K562 (cell line): ENCODE results near the gene GRP. TPM values are rescaled to one million over a fixed set of nuclear protein-coding genes. Genes with fewer than 3 reads are reported as not detected.

ENCODE experiments used
- ATAC-seq: fragments of 200-7000 bp; cut with Tn5 transposase; 3 replicates; pipeline ENCODE4 v1.9.1; 2020; ENCODE audit warnings: moderate library complexity
- BruUV-seq: library from RNA; stranded (reverse); fragments of 400-500 nt; replicated peaks from 2 replicates; lab custom pipeline; 2021; lab: Mats Ljungman, UMichigan
- CTCF ChIA-PET: fragments of 300-600 bp; formaldehyde crosslinking; extraction: SDS; loops from one replicate; lab custom pipeline; 2021; ENCODE audit warnings: low intra/inter-chr PET ratio; lab: Yijun Ruan, JAX
- POLR2A ChIA-PET: fragments of 300-600, 350-650 bp; sonication (Branson Sonifier 250); formaldehyde crosslinking; extraction: SDS; loops from one replicate; lab custom pipeline; 2021; ENCODE audit warnings: antibody characterized with exemption, inconsistent platforms; lab: Yijun Ruan, JAX
- DNase-seq, 4 experiments: peaks; one replicate each; pipeline versions ENCODE4 v3.0.0 to v3.0.0-alpha.2; 2011 to 2018; ENCODE audit warnings: low spot score in 3 of 4, mixed read lengths in 3 of 4; ENCODE audit errors: extremely low read depth in 1 of 4
- FAIRE-seq: peaks from 2 replicates; lab custom pipeline; 2011; peaks lifted over from hg19 to GRCh38; lab: Jason Lieb, UNC
- H2AFZ ChIP-seq: 2 replicates; pipeline ENCODE4 v1.6.0; 2011; ENCODE audit warnings: low read depth, low read length, control low read depth, inconsistent platforms
- H3K27ac ChIP-seq: fragments of 200-600 bp; 3 replicates; pipeline ENCODE4 v1.8.0; 2011; ENCODE audit warnings: low read depth, mild to moderate bottlenecking, control low read depth, inconsistent platforms, low read length, moderate library complexity, mixed read lengths; ENCODE audit errors: extremely low read depth
- H3K27me3 ChIP-seq, 2 experiments: fragments of 300-600 bp in 1 of 2; 2 replicates in 1 of 2; 3 replicates in 1 of 2; pipeline versions ENCODE4 v1.6.0 to v1.8.0; 2011; ENCODE audit warnings: inconsistent platforms in 2 of 2, low read length in 2 of 2, mild to moderate bottlenecking in 1 of 2, mixed read lengths in 1 of 2, moderate library complexity in 1 of 2; ENCODE audit not compliant: control insufficient read depth in 2 of 2, insufficient read depth in 2 of 2
- H3K36me3 ChIP-seq: fragments of 300-600 bp; 3 replicates; pipeline ENCODE4 v1.8.0; 2011; ENCODE audit warnings: mild to moderate bottlenecking, low read length, inconsistent platforms; ENCODE audit not compliant: control insufficient read depth, insufficient read depth
- H3K4me1 ChIP-seq, 2 experiments: fragments of 200-600 bp in 1 of 2; replicated peaks in 1 of 2; 2 replicates in 1 of 2; 3 replicates in 1 of 2; pipeline versions ENCODE4 v1.5.1 to v1.8.0; 2011; ENCODE audit warnings: inconsistent platforms in 2 of 2, low read length in 2 of 2, mild to moderate bottlenecking in 1 of 2, mixed read lengths in 1 of 2, moderate library complexity in 1 of 2; ENCODE audit not compliant: control insufficient read depth in 2 of 2, insufficient read depth in 2 of 2
- H3K4me2 ChIP-seq: 2 replicates; pipeline ENCODE4 v1.6.1; 2011; ENCODE audit warnings: low read length, control low read depth, inconsistent platforms, mixed read lengths; ENCODE audit not compliant: insufficient read depth
- H3K4me3 ChIP-seq: fragments of 200-600 bp; sonication (generic), shearing (Covaris generic); 2 replicates; pipeline ENCODE4 v1.5.1; 2016; ENCODE audit warnings: control low read depth, inconsistent platforms
- H3K79me2 ChIP-seq: fragments of 200-600 bp; 3 replicates; pipeline ENCODE4 v1.8.0; 2011; ENCODE audit warnings: low read length, inconsistent platforms; ENCODE audit not compliant: control insufficient read depth, insufficient read depth
- H3K9ac ChIP-seq, 2 experiments: 2 replicates each; pipeline versions ENCODE4 v1.6.0 to v1.6.1; 2011; ENCODE audit warnings: low read depth in 2 of 2, low read length in 2 of 2, control low read depth in 1 of 2, inconsistent platforms in 1 of 2, mild to moderate bottlenecking in 1 of 2, mixed read lengths in 1 of 2; ENCODE audit not compliant: insufficient read depth in 1 of 2
- H3K9me1 ChIP-seq: one replicate; pipeline ENCODE4 v1.6.0; 2011; ENCODE audit warnings: inconsistent platforms, mild to moderate bottlenecking, low read length, moderate library complexity; ENCODE audit not compliant: control insufficient read depth, insufficient read depth
- H3K9me3 ChIP-seq: replicated peaks from 2 replicates; pipeline ENCODE4 v1.5.1; 2011; ENCODE audit warnings: low read depth, low read length, inconsistent platforms; ENCODE audit not compliant: control insufficient read depth, insufficient read depth
- H4K20me1 ChIP-seq: replicated peaks from 2 replicates; pipeline ENCODE4 v1.6.1; 2011; ENCODE audit warnings: low read length, inconsistent platforms, mixed read lengths; ENCODE audit not compliant: control insufficient read depth, insufficient read depth
- CBX3 ChIP-seq, 2 experiments: IDR thresholded peaks; 1 replicate in 1 of 2; 2 replicates in 1 of 2; pipeline ENCODE4 v1.6.1; 2012; ENCODE audit warnings: inconsistent platforms in 2 of 2, low read length in 2 of 2, borderline replicate concordance in 1 of 2, control low read depth in 1 of 2
- ELF2 ChIP-seq: fragments of 250-450 bp; sonication (Bioruptor Pico); IDR thresholded peaks from 2 replicates; pipeline ENCODE4 v1.5.0; 2021; ENCODE audit warnings: mild to moderate bottlenecking
- ELF4 ChIP-seq: fragments of 450-650 bp; formaldehyde crosslinking; IDR thresholded peaks from 2 replicates; pipeline ENCODE4 v1.4.0; 2022; ENCODE audit warnings: missing genetic modification characterization
- FOXA1 ChIP-seq: fragments of 450-650 bp; IDR thresholded peaks from 2 replicates; pipeline ENCODE4 v1.6.1; 2016; ENCODE audit warnings: mild to moderate bottlenecking, borderline replicate concordance
- GTF2E2 ChIP-seq: fragments of 200-800 bp; sonication (Bioruptor generic); IDR thresholded peaks from 2 replicates; pipeline ENCODE4 v1.6.1; 2016; ENCODE audit warnings: missing genetic modification characterization, missing compliant biosample characterization
- HDAC8 ChIP-seq: fragments of 450-650 bp; IDR thresholded peaks from 2 replicates; pipeline ENCODE4 v1.6.1; 2016; ENCODE audit warnings: mild to moderate bottlenecking, missing genetic modification characterization, moderate library complexity, missing compliant biosample characterization
- HIVEP1 ChIP-seq: fragments of 250-450 bp; sonication (Bioruptor Pico); IDR thresholded peaks from 2 replicates; pipeline ENCODE4 v1.4.0; 2020; ENCODE audit warnings: mild to moderate bottlenecking
- HLTF ChIP-seq: fragments of 450-650 bp; IDR thresholded peaks from 2 replicates; pipeline ENCODE4 v1.6.1; 2016
- HNRNPUL1 ChIP-seq: fragments of 200-400 bp; formaldehyde crosslinking; IDR thresholded peaks from 2 replicates; pipeline ENCODE4 v1.6.1; 2017; ENCODE audit warnings: low read length
- LARP7 ChIP-seq: fragments of 450-650 bp; IDR thresholded peaks from 2 replicates; pipeline ENCODE4 v1.6.1; 2016
- POLR2G ChIP-seq: fragments of 200-400 bp; formaldehyde crosslinking; IDR thresholded peaks from 2 replicates; pipeline ENCODE4 v1.6.1; 2017; ENCODE audit warnings: low read depth, mild to moderate bottlenecking, antibody characterized with exemption, low read length, moderate library complexity
- RHOXF2B ChIP-seq: fragments of 250-450 bp; sonication (Bioruptor Pico); conservative IDR thresholded peaks from 2 replicates; pipeline ENCODE4 v1.5.1; 2021
- SETDB1 ChIP-seq: IDR thresholded peaks from one replicate; pipeline ENCODE4 v1.6.1; 2012; ENCODE audit warnings: low read length, control low read depth, inconsistent platforms
- SMARCE1 ChIP-seq: fragments of 450-650 bp; IDR thresholded peaks from 2 replicates; pipeline ENCODE4 v1.7.1; 2016; ENCODE audit warnings: mild to moderate bottlenecking
- SOX6 ChIP-seq: fragments of 450-650 bp; IDR thresholded peaks from 2 replicates; pipeline ENCODE4 v1.6.1; 2014; ENCODE audit warnings: mild to moderate bottlenecking
- TEAD4 ChIP-seq, 2 experiments: sonication (generic) in 1 of 2; formaldehyde crosslinking in 1 of 2; IDR thresholded peaks; 2 replicates each; pipeline versions ENCODE4 v1.6.1 to v1.8.0; 2012 to 2022; ENCODE audit warnings: borderline replicate concordance in 1 of 2, inconsistent platforms in 1 of 2, low read length in 1 of 2, mild to moderate bottlenecking in 1 of 2, missing genetic modification reagents in 1 of 2
- TFAP4 ChIP-seq: sonication (generic); formaldehyde crosslinking; IDR thresholded peaks from 2 replicates; pipeline ENCODE4 v1.8.0; 2022; ENCODE audit warnings: missing genetic modification reagents, mild to moderate bottlenecking, moderate library complexity, borderline replicate concordance
- ZFPM2 ChIP-seq: fragments of 250-450 bp; sonication (Bioruptor Pico); IDR thresholded peaks from 2 replicates; pipeline ENCODE4 v1.5.1; 2022; ENCODE audit warnings: mild to moderate bottlenecking
- ZNF644 ChIP-seq: fragments of 200-800 bp; sonication (Bioruptor generic); IDR thresholded peaks from 2 replicates; pipeline ENCODE4 v1.6.1; 2016; ENCODE audit warnings: low read depth, missing genetic modification characterization, missing compliant biosample characterization
- WGBS: fragments of 100-300 bp; shearing (Covaris generic); methylation state at CpG from one replicate; pipeline ENCODE4 v1.1.6; 2016; ENCODE audit warnings: low coverage, mixed read lengths; ENCODE audit not compliant: insufficient coverage; ENCODE audit errors: missing lambda C conversion rate; 5-methylcytosine and 5-hydroxymethylcytosine counted together
- in situ Hi-C: fragments of 300-500 bp; cut with MboI; formaldehyde crosslinking; loops from 4 replicates; pipeline ENCODE4 v1.15.0; 2018; ENCODE audit warnings: inconsistent platforms, mixed read lengths
- intact Hi-C: fragments of 100-400 bp; cut with micrococcal nuclease; formaldehyde crosslinking; loops from 2 replicates; pipeline ENCODE4 v1.14.2; 2022
- polyA plus RNA-seq, 8 experiments: library from polyadenylated mRNA; depleted of rRNA in 4 of 8; stranded (reverse) in 5 of 8; unstranded in 3 of 8; fragments of >200 nt; fragmentation: Nextera tagmentation in 2 of 8; fragmentation: Illumina TruSeq in 1 of 8; extraction: Ambion mirVana in 2 of 8; extraction: Trizol in 1 of 8; gene quantifications; 2 replicates each; pipeline versions ENCODE4 v1.2.1 to v1.2.3, GENCODE V29; 2011 to 2014; ENCODE audit warnings: inconsistent platforms in 1 of 8, missing spikeins in 1 of 8
- total RNA-seq, 7 experiments: library from RNA; depleted of rRNA in 6 of 7; stranded (reverse); fragments of >200 nt in 6 of 7; fragmentation: Illumina TruSeq in 2 of 7; extraction: Trizol in 2 of 7; gene quantifications; 2 replicates each; pipeline versions ENCODE4 v1.2.1 to v1.2.3, GENCODE V29; 2011 to 2021; ENCODE audit warnings: low replicate concordance in 1 of 7

Gene GRP
- total and polyA plus RNA-seq, 9 of the 15 experiments (the other 6 are each of a cell fraction or from before 2014, with no cell fraction given): 0.07 TPM; not detected in 8

- ChIA-PET POLR2A (no interaction called here), CTCF (no interaction called here)
- H3K27ac ChIP-seq: no peak overlapping the region
- 17% methylated on average over 16 of the region's 52 CpGs for WGBS
- H3K9me1 ChIP-seq: no peaks in the 10 kb centered on the region
- BruUV-seq: no TSS peak
- intact Hi-C loops: no loop called here
- no peak overlapping the region for H3K4me2 ChIP-seq
- ATAC-seq (no peak), DNase-seq (no peak), FAIRE-seq (no peak)
- in situ Hi-C loops: no loop called here
- no peaks in the 10 kb centered on the region for H3K36me3 ChIP-seq
- H3K4me3 ChIP-seq: no peak overlapping the region
- H2AFZ ChIP-seq: no peak overlapping the region
- H3K79me2 ChIP-seq: no peaks in the 10 kb centered on the region
- H4K20me1 ChIP-seq: no peaks in the 10 kb centered on the region
- H3K4me1 ChIP-seq: peaks cover 0 to 25% of the 10 kb centered on the region in 2 experiments; a peak in 2 of 5 replicates
- H3K9me3 ChIP-seq: no peaks in the 10 kb centered on the region
- H3K27me3 ChIP-seq: peaks cover 5 to 61% of the 10 kb centered on the region in 2 experiments; a peak in 3 of 5 replicates
- no peak overlapping the region for H3K9ac ChIP-seq
- TF ChIP-seq RHOXF2B (CRISPR knock-in tag) (no peak), FOXA1 (no peak), CBX3 (IDR thresholded peaks at IDR 0.05; ENCODE audit: borderline replicate concordance in 1 of 2, low read length in 2 of 2) (no peak), ZNF644 (tag) (no peak), GTF2E2 (tag) (no peak), ELF2 (CRISPR knock-in tag) (no peak), HDAC8 (tag) (no peak), POLR2G (no peak), ZFPM2 (CRISPR knock-in tag) (no peak), SOX6 (no peak), TFAP4 (CRISPR knock-in tag) (no peak), SETDB1 (no peak), HNRNPUL1 (no peak), SMARCE1 (no peak), ELF4 (no peak), LARP7 (no peak), HLTF (no peak), HIVEP1 (CRISPR knock-in tag) (no peak), TEAD4 (IDR thresholded peaks at IDR 0.05; ENCODE audit: low read length) (no peak), TEAD4 (CRISPR knock-in tag; IDR thresholded peaks at IDR 0.05; ENCODE audit: borderline replicate concordance) (no peak)
Observed at GRCh38 chr18:59272221-59272888, 52.4 kb downstream of the GRP start.
